Measurements from ENCODE around the gene DCTN4. TPM values are rescaled to one million over a fixed set of nuclear protein-coding genes. Genes with fewer than 3 reads are reported as not detected.

Gene DCTN4
- total and polyA plus RNA-seq, 2 of the 8 experiments (the other 6 are each of a cell fraction or from before 2014, with no cell fraction given) = 20.5 to 42.7 TPM

- Histone ChIP-seq H4K8ac (ENCODE audit: extremely low read depth, insufficient read depth, low read length) (no peak overlapping the region; the same call in 1 of the 2 replicates), H3K14ac (ENCODE audit: insufficient read length) (no peak overlapping the region), H2BK5ac (ENCODE audit: low read depth, low read length) (peak overlapping the region; percentile 92; the same call in 1 of the 2 replicates), H3K27ac (ENCODE audit: low read depth, low read length) (0 out of 2 replicates have a peak overlapping the region, but pooled peaks have one; percentile 90), H3K4me2 (ENCODE audit: insufficient read depth in 1 of 2, low read depth in 2 of 2, low read length in 2 of 2) (peak overlapping the region; percentile 73 to 94), H4K5ac (ENCODE audit: insufficient read length, low read depth, low read length) (peak overlapping the region; percentile 67), H2AK5ac (ENCODE audit: low read depth, low read length) (no peak overlapping the region), H3K23me2 (ENCODE audit: low read depth, low read length) (peaks cover 9% of the 10 kb centered on the region), H3K4ac (replicated peaks; ENCODE audit: insufficient read length, low read depth, low read length) (peak overlapping the region; percentile 91), H3K9me3 (ENCODE audit: insufficient read depth in 2 of 2, low read depth in 1 of 2, low read length in 1 of 2) (no peaks in the 10 kb centered on the region), H3K18ac (ENCODE audit: extremely low read depth, low read length) (no peak overlapping the region; the same call in 1 of the 2 replicates), H3K79me2 (ENCODE audit: control insufficient read depth in 1 of 2, insufficient read depth in 2 of 2, low read length in 2 of 2) (peaks cover 0 to 9% of the 10 kb centered on the region in 2 experiments; a peak in 2 of 4 replicates), H2AFZ (ENCODE audit: low read length) (no peak overlapping the region), H3K79me1 (ENCODE audit: low read depth, low read length) (no peaks in the 10 kb centered on the region), H2BK120ac (replicated peaks; ENCODE audit: low read depth, low read length) (peak overlapping the region; percentile 57), H3K27me3 (replicated peaks in 1 of 4; ENCODE audit: control insufficient read depth in 3 of 4, extremely low read depth in 1 of 4, insufficient read depth in 3 of 4, low read length in 3 of 4) (no peaks in the 10 kb centered on the region), H4K91ac (replicated peaks; ENCODE audit: insufficient read length, low read length) (peak overlapping the region; percentile 37), H3K4me3 (ENCODE audit: extremely low read depth in 1 of 4, insufficient read depth in 2 of 4, low read depth in 3 of 4, low read length in 4 of 4) (peak overlapping the region; percentile 88 to 96 (median 93)), H4K20me1 (replicated peaks in 1 of 2; ENCODE audit: control insufficient read depth in 1 of 2, insufficient read depth in 2 of 2, low read length in 2 of 2) (no peaks in the 10 kb centered on the region), H3K56ac (replicated peaks; ENCODE audit: insufficient read length, low read depth, low read length) (peak overlapping the region; percentile 65), H3K9ac (replicated peaks in 1 of 4; ENCODE audit: extremely low read depth in 1 of 4, low read depth in 3 of 4, low read length in 3 of 4) (peak overlapping the region in 3 of 4 experiments; percentile 3 to 87 (median 26); a peak in 2 of 7 replicates), H3K36me3 (ENCODE audit: control insufficient read depth in 2 of 4, insufficient read depth in 4 of 4, low read length in 3 of 4) (peaks cover 0 to 14% (median 0%) of the 10 kb centered on the region in 4 experiments; a peak in 3 of 8 replicates), H2BK12ac (ENCODE audit: low read depth, low read length) (no peak overlapping the region), H3K23ac (ENCODE audit: insufficient read length) (no peak overlapping the region), H3K4me1 (replicated peaks in 1 of 4; ENCODE audit: control insufficient read depth in 3 of 4, insufficient read depth in 4 of 4, low read length in 3 of 4) (peaks cover 5 to 23% (median 14%) of the 10 kb centered on the region in 4 experiments), H2BK15ac (ENCODE audit: low read length) (no peak overlapping the region; the same call in 1 of the 2 replicates), H2BK20ac (ENCODE audit: low read length) (peak overlapping the region; percentile 9; the same call in 1 of the 2 replicates)
- no peak for TF ChIP-seq EZH2 (IDR thresholded peaks at IDR 0.05; ENCODE audit: low read depth, low read length, severe bottlenecking)
- no peak for TF ChIP-seq PHF8 (conservative IDR thresholded peaks at IDR 0.05; ENCODE audit: low read depth, low read length)
- TF ChIP-seq CBX5 (IDR thresholded peaks at IDR 0.05; ENCODE audit: low read depth, low read length) = no peak
- TF ChIP-seq TBP (IDR thresholded peaks at IDR 0.05; ENCODE audit: low read depth, low read length) = no peak
- no peak for TF ChIP-seq FOSL1 (IDR thresholded peaks at IDR 0.05; ENCODE audit: insufficient read depth, low read depth, low read length)
- no peak for TF ChIP-seq CHD1 (IDR thresholded peaks at IDR 0.05; ENCODE audit: low read depth, low read length)
- no peak for TF ChIP-seq SRF (IDR thresholded peaks at IDR 0.05; ENCODE audit: low read depth, low read length)
- TF ChIP-seq RAD21 (IDR thresholded peaks at IDR 0.05 in 1 of 2, conservative IDR thresholded peaks at IDR 0.05 in 1 of 2; ENCODE audit: low read depth in 2 of 2, low read length in 2 of 2) = no peak
- TF ChIP-seq E2F6 (IDR thresholded peaks at IDR 0.05) = no peak
- no peak for TF ChIP-seq ATF3 (IDR thresholded peaks at IDR 0.05; ENCODE audit: insufficient read depth, low read depth, low read length)
- WGBS, 2 experiments (ENCODE audit: extremely low coverage in 1 of 2, insufficient coverage in 1 of 2, insufficient read length in 1 of 2, insufficient replicate concordance in 2 of 2, low coverage in 1 of 2, low lambda C conversion rate in 2 of 2, missing lambda C conversion rate in 1 of 2) = 72% methylated on average over 7 of the region's 7 CpGs; no CpG with 5 or more reads in 1 of the 2 experiments
- ChIA-PET CTCF (ENCODE audit: partially characterized antibody) (interaction anchor here (0.6 to 3.3 kb wide), 11 partner anchors 10 to 223 kb away, joined by 3 to 18 read pairs (median 4); partner anchors contain the start of genes IRGM, RBM22 and RPS14), POLR2A (ENCODE audit: partially characterized antibody) (interaction anchor here (0.6 to 4.7 kb wide), 18 partner anchors 8 to 223 kb away, joined by 3 to 70 read pairs (median 4); partner anchors contain the start of genes DCTN4, MYOZ3, RBM22 and SMIM3)
- DNase-seq (ENCODE audit: low read depth in 1 of 2, low spot score in 2 of 2) (no peak), FAIRE-seq (no peak)
These were observed 85.9 kb downstream of the DCTN4 start for GRCh38 chr5:150672884-150673275.

Measured in H1 (cell line).